Activated T-cell treated with anti-CD3 and anti-CD28 coated beads, Interleukin-2, amount 50 U/mL, for 24 hours (primary cell): Measurements from ENCODE around the gene ETHE1.

ENCODE experiments used
- DNase-seq: peaks from one replicate; pipeline ENCODE4 v3.0.0-alpha.2; 2020
- H3K27ac Mint-ChIP-seq: 2 replicates; pipeline ENCODE4 v1.8.0; 2020; ENCODE audit warnings: mild to moderate bottlenecking, mixed read lengths
- H3K27me3 Mint-ChIP-seq: 2 replicates; pipeline ENCODE4 v1.8.0; 2020; ENCODE audit warnings: mixed read lengths
- H3K36me3 Mint-ChIP-seq: 2 replicates; pipeline ENCODE4 v1.8.0; 2020; ENCODE audit warnings: low read depth, mixed read lengths
- H3K4me1 Mint-ChIP-seq: 2 replicates; pipeline ENCODE4 v1.8.0; 2020; ENCODE audit warnings: low read depth, mixed read lengths
- H3K4me3 Mint-ChIP-seq: 2 replicates; pipeline ENCODE4 v1.8.0; 2020; ENCODE audit warnings: mild to moderate bottlenecking, moderate library complexity, mixed read lengths
- H3K9me3 Mint-ChIP-seq: 2 replicates; pipeline ENCODE4 v1.8.0; 2020; ENCODE audit warnings: mixed read lengths

The ETHE1 gene

GRCh38 chr19:43479226-43479625 lies 47.8 kb downstream of the ETHE1 start:
- no peak for DNase-seq
- Mint-ChIP-seq H3K27me3 (no peaks in the 10 kb centered on the region), H3K36me3 (peaks cover 59% of the 10 kb centered on the region), H3K9me3 (no peaks in the 10 kb centered on the region), H3K4me3 (no peak overlapping the region), H3K27ac (no peak overlapping the region), H3K4me1 (peaks cover 16% of the 10 kb centered on the region)

GRCh38 chr19:43478323-43478722 lies 48.7 kb downstream of the ETHE1 start:
- Mint-ChIP-seq H3K27ac (no peak overlapping the region), H3K4me3 (no peak overlapping the region), H3K9me3 (no peaks in the 10 kb centered on the region), H3K27me3 (no peaks in the 10 kb centered on the region), H3K36me3 (peaks cover 55% of the 10 kb centered on the region), H3K4me1 (peaks cover 20% of the 10 kb centered on the region)
- DNase-seq: no peak

GRCh38 chr19:43476606-43477005 lies 50.4 kb downstream of the ETHE1 start:
- Mint-ChIP-seq H3K36me3 (peaks cover 47% of the 10 kb centered on the region), H3K27ac (no peak overlapping the region), H3K9me3 (no peaks in the 10 kb centered on the region), H3K4me1 (peaks cover 29% of the 10 kb centered on the region), H3K4me3 (no peak overlapping the region), H3K27me3 (no peaks in the 10 kb centered on the region)
- no peak for DNase-seq

DNA sequence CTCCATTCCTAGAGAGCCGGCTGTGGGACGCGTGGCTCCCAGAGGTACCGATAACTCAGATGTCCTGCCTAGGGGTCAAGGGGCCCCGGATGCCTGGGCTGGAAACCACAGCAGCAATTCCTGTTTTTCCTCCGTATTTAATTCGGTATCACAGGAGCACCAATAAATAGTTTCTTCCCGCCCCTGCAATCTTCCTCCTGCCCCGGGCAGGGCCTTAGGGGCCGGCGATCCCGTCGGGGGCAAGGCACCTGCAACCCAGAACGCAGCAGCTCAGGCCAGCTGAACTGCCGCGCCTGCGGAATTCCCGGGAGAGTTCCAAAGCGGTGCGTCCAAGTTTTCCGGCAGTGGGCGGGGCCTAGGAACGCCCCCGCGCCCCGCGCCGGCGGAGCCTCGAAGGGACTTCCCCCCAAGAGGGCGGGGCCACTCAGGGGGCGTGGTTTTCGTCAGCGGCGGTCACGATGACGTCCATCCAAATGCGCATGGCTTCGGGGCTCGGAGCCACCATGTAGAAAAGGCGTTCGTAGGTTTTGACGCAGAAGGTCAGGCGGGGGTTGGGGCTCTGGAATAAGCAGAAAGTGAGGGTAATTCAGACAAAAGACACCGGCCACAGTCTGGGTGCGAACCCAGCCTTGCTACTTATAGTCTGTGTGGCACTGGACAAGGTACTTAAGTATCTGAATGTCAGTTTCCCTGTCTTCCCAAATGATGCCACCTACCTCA lies 51.9 kb downstream of the ETHE1 start:
- H3K4me1 Mint-ChIP-seq: peaks cover 43% of the 10 kb centered on the region

DNA sequence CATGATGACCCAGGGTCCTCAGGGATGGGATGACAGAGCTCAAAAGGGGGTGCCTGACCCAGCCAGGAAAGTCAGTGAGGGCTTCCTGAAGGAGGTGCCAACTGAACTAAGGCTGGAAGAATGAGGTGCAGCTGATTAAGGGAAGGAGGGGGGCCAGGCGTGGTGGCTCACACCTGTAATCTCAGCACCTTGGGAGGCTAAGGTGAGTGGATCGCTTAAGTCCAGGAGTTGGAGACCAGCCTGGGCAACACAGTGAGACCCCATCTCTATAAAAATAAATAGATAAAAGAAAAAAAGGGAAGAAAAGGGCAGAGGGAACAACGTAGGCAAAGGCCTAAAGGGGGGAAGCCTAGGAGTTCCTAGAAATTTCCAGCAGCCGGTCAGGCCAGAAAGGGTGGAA lies 52.5 kb downstream of the ETHE1 start:
- H3K9me3 Mint-ChIP-seq: no peaks in the 10 kb centered on the region
- H3K4me3 Mint-ChIP-seq: no peak overlapping the region
- peaks cover 49% of the 10 kb centered on the region for H3K4me1 Mint-ChIP-seq
- DNase-seq: no peak
- no peak overlapping the region for H3K27ac Mint-ChIP-seq
- peaks cover 34% of the 10 kb centered on the region for H3K36me3 Mint-ChIP-seq
- no peaks in the 10 kb centered on the region for H3K27me3 Mint-ChIP-seq

More for the DNA sequence above, 51.9 kb downstream of the ETHE1 start:
- Mint-ChIP-seq H3K27ac (peak overlapping the region; percentile 92), H3K27me3 (no peaks in the 10 kb centered on the region), H3K4me3 (peak overlapping the region; percentile 63), H3K36me3 (peaks cover 38% of the 10 kb centered on the region), H3K9me3 (no peaks in the 10 kb centered on the region)
- DNase-seq: peak; percentile 97

GRCh38 chr19:43471091-43471490 lies 55.9 kb downstream of the ETHE1 start:
- no peak for DNase-seq
- Mint-ChIP-seq H3K9me3 (no peaks in the 10 kb centered on the region), H3K4me1 (peaks cover 74% of the 10 kb centered on the region), H3K27ac (peak overlapping the region; percentile 83), H3K27me3 (no peaks in the 10 kb centered on the region), H3K4me3 (no peak overlapping the region), H3K36me3 (peaks cover 8% of the 10 kb centered on the region)

- H3K36me3 Mint-ChIP-seq: peaks cover under 1% of the 10 kb centered on the region
- DNase-seq: peak; percentile 55
- H3K4me1 Mint-ChIP-seq: peaks cover 71% of the 10 kb centered on the region
- peak overlapping the region; percentile 83 for H3K27ac Mint-ChIP-seq
- no peaks in the 10 kb centered on the region for H3K9me3 Mint-ChIP-seq
- H3K4me3 Mint-ChIP-seq: peak overlapping the region; percentile 2
- no peaks in the 10 kb centered on the region for H3K27me3 Mint-ChIP-seq
Measured at GRCh38 chr19:43470288-43470687, 56.7 kb downstream of the ETHE1 start.

DNA sequence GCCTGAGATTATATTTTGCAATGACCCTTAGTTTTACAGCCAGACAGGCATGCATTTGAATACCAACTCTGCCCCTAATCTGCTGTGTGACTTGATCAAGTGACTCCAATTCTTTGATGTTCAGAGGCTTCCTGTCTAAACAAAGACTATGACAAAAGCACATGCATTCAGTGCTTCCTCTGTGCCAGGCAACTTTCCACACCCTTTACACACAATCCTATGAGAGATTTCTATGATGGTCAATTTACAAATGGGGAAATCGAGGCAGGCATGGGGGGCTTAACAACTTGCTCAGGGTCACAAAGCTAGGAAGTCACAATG lies 57.9 kb downstream of the ETHE1 start:
- no peaks in the 10 kb centered on the region for H3K36me3 Mint-ChIP-seq
- H3K9me3 Mint-ChIP-seq: no peaks in the 10 kb centered on the region
- no peaks in the 10 kb centered on the region for H3K27me3 Mint-ChIP-seq
- no peak for DNase-seq
- peaks cover 69% of the 10 kb centered on the region for H3K4me1 Mint-ChIP-seq
- H3K4me3 Mint-ChIP-seq: no peak overlapping the region
- peak overlapping the region; percentile 82 for H3K27ac Mint-ChIP-seq

GRCh38 chr19:43468354-43469159 lies 58.4 kb downstream of the ETHE1 start:
- peaks cover 73% of the 10 kb centered on the region for H3K4me1 Mint-ChIP-seq
- no peaks in the 10 kb centered on the region for H3K9me3 Mint-ChIP-seq
- H3K27me3 Mint-ChIP-seq: no peaks in the 10 kb centered on the region
- DNase-seq: no peak
- H3K36me3 Mint-ChIP-seq: no peaks in the 10 kb centered on the region
- H3K4me3 Mint-ChIP-seq: no peak overlapping the region
- peak overlapping the region; percentile 82 for H3K27ac Mint-ChIP-seq

DNA sequence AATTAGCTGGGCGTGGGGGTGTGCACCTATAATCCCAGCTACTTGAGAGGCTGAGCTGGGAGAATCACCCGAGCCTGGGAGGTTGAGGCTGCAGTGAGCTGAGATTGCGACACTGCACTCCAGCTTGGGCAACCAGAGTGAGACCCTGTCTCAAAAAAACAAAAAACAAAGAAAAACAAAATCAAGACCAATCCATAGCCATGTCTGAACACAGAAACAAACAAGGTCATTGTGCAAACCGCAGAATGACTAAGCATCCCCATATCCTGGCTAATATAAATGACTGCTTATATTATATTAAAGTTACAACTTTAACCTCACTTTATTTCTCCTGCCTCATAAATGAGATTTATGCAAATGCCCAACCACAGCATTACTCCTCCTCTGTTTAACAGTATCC lies 59.3 kb downstream of the ETHE1 start:
- Mint-ChIP-seq H3K36me3 (no peaks in the 10 kb centered on the region), H3K4me3 (no peak overlapping the region), H3K4me1 (peaks cover 73% of the 10 kb centered on the region), H3K27me3 (no peaks in the 10 kb centered on the region), H3K9me3 (no peaks in the 10 kb centered on the region), H3K27ac (peak overlapping the region; percentile 82)
- no peak for DNase-seq

DNA sequence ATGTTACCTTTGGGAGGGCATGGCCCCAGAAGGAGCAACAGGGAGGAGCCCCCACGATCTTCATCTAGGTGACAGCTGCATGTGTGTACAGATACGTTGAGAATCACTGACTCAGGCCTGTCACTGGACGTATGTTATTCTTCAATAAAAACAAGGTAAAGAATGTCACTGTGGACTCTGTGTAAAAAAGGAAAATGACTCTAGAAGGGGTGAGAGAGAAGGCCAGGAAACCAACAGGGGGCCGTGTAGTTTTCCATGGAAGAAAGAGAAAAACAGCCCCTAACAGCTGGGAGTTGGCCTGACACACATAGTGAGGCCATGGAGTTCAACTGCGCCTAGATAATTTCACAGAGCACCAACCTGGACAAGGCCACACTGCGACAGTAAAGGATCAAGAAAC lies 59.7 kb downstream of the ETHE1 start:
- Mint-ChIP-seq H3K27me3 (no peaks in the 10 kb centered on the region), H3K36me3 (no peaks in the 10 kb centered on the region), H3K9me3 (no peaks in the 10 kb centered on the region), H3K4me1 (peaks cover 73% of the 10 kb centered on the region), H3K27ac (no peak overlapping the region), H3K4me3 (no peak overlapping the region)
- DNase-seq: no peak

DNA sequence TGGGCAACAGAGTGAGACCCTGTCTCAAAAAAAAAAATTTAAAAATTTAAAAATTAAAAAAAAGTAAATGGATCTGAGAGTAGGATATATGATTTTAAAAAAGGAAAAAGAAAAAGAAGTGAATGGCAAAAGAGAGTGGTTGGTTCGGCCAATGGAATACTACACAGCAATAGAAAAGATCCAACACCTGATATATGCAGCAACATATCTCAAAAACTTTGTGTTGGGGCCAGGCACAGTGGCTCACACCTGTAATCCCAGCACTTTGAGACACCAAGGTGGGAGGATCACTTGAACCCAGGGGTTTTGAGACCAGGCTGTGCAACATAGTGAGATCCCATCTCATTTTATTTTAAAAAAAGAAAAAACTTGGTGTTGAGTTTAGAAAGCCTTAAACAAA lies 60.2 kb downstream of the ETHE1 start:
- H3K36me3 Mint-ChIP-seq: no peaks in the 10 kb centered on the region
- H3K27ac Mint-ChIP-seq: no peak overlapping the region
- no peak for DNase-seq
- no peak overlapping the region for H3K4me3 Mint-ChIP-seq
- no peaks in the 10 kb centered on the region for H3K9me3 Mint-ChIP-seq
- peaks cover 75% of the 10 kb centered on the region for H3K4me1 Mint-ChIP-seq
- H3K27me3 Mint-ChIP-seq: no peaks in the 10 kb centered on the region

- Mint-ChIP-seq H3K4me3 (peak within 1 kb of the TSS; percentile 86), H3K27ac (peak within 1 kb of the TSS; percentile 98), H3K9me3 (no peaks in the 10 kb centered on the region), H3K4me1 (peaks cover 73% of the 10 kb centered on the region), H3K27me3 (no peaks in the 10 kb centered on the region), H3K36me3 (peaks cover 7% of the 10 kb centered on the region)
- DNase-seq: no peak
Measured at GRCh38 chr19:43465468-43466120, 61.4 kb downstream of the ETHE1 start, which contains the start of gene LYPD3. TSS of gene LYPD3 (minus strand) at chr19:43465608. CDS start at chr19:43465571, 37 bp downstream.

DNA sequence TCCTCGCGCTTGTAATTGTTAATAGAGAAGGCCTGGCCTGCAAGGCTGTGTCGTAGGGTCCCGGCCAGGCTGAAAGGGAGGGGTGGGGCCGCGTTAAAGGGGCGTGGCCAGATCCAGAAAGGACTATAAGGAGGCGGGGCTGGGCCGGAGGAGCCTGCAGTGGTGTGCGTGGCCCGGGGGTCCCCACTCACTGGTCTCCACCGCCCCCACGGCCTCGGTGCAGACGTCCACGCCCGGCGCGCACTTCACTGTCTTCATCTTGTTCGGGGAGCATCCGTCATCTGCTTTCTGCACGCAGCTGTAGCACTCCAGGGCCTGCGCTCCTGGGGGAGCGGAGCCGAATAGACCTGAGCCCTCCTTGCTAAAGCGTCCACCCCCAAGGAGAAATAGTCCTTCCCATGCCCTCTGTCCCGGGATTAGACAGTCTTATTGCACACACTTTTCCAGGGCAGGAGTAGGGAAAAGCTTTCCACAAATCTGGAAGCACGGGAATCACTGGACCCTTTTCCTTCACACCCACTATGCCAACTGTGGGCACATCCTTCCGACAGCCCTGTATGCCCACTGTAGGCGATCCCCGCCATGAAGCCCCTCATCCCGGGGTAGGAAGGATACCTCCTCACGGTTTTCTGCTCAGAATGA lies 62.7 kb downstream of the ETHE1 start:
- H3K36me3 Mint-ChIP-seq: peaks cover 7% of the 10 kb centered on the region
- DNase-seq: no peak
- H3K9me3 Mint-ChIP-seq: no peaks in the 10 kb centered on the region
- H3K4me1 Mint-ChIP-seq: peaks cover 62% of the 10 kb centered on the region
- peak overlapping the region; percentile 98 for H3K27ac Mint-ChIP-seq
- no peaks in the 10 kb centered on the region for H3K27me3 Mint-ChIP-seq
- peak overlapping the region; percentile 86 for H3K4me3 Mint-ChIP-seq
